Mesodermal cell (in vitro differentiated cells): Measurements from ENCODE around the gene CCDC182.
A peak's percentile ranks its signal among the peaks of the same experiment; 100 is the strongest.

ENCODE experiments used
- H3K27ac ChIP-seq: 2 replicates; pipeline ENCODE4 v1.7.0; 2013; ENCODE audit warnings: mild to moderate bottlenecking, low read depth, low read length, moderate library complexity; ENCODE audit not compliant: severe bottlenecking
- H3K36me3 ChIP-seq: 2 replicates; pipeline ENCODE4 v1.7.1; 2013; ENCODE audit warnings: mild to moderate bottlenecking, low read length, moderate library complexity; ENCODE audit not compliant: control insufficient read depth, insufficient read depth
- H3K4me1 ChIP-seq: one replicate; pipeline ENCODE4 v1.7.1; 2013; ENCODE audit warnings: mild to moderate bottlenecking, low read length; ENCODE audit not compliant: insufficient read depth, control insufficient read depth, poor library complexity, severe bottlenecking
- H3K4me3 ChIP-seq: 2 replicates; pipeline ENCODE4 v1.7.0; 2013; ENCODE audit warnings: low read length, control low read depth, mild to moderate bottlenecking; ENCODE audit not compliant: insufficient read depth, poor library complexity, severe bottlenecking; ENCODE audit errors: extremely low read depth
- H3K9me3 ChIP-seq: 2 replicates; pipeline ENCODE4 v1.7.1; 2013; ENCODE audit warnings: mild to moderate bottlenecking, low read length, moderate library complexity; ENCODE audit not compliant: control insufficient read depth
- WGBS, 2 experiments: methylation state at CpG; one replicate each; pipeline ENCODE4 v1.1.5; 2013; ENCODE audit warnings: missing lambda C conversion rate in 2 of 2; ENCODE audit not compliant: insufficient coverage in 2 of 2; 5-methylcytosine and 5-hydroxymethylcytosine counted together

The CCDC182 gene

GRCh38 chr17:57715981-57716380 lies 29.1 kb downstream of the CCDC182 start:
- no peaks in the 10 kb centered on the region for H3K36me3 ChIP-seq
- H3K27ac ChIP-seq: no peak overlapping the region
- H3K4me1 ChIP-seq: no peaks in the 10 kb centered on the region
- no CpG with 5 or more reads among the region's 1 CpG for WGBS, 2 experiments
- no peaks in the 10 kb centered on the region for H3K9me3 ChIP-seq
- H3K4me3 ChIP-seq: no peak overlapping the region

DNA sequence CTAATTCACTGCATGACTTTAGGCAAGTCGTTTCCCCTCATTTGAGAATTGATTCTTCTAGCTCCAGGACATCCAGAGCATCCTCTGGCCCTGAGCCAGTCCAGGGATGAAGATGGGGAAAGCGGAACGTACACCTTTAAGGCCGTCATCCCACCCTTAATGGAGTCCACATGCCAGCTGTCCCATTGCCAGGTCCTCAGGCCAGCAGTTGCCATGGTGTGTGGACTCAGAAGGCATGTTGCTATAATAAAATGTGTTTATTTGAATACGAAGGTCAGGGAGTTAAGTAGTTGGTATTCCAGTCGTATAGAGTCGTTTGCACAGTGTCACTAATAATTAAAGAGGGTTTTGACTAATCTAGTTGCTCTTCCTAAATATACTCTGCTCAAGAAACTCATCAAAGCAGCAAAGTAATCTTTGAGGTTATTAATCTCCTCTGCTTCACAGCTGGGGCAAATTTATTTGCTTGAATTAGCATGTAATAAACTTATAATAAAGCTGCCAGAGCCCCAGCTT lies 30.4 kb downstream of the CCDC182 start:
- Histone ChIP-seq H3K4me3 (no peak overlapping the region), H3K27ac (no peak overlapping the region), H3K9me3 (no peaks in the 10 kb centered on the region), H3K4me1 (no peaks in the 10 kb centered on the region), H3K36me3 (no peaks in the 10 kb centered on the region)
- 82 to 89% methylated on average over 4 of the region's 7 CpGs for WGBS, 2 experiments

- H3K36me3 ChIP-seq: no peaks in the 10 kb centered on the region
Observed at GRCh38 chr17:57713140-57713539, 32.0 kb downstream of the CCDC182 start.

DNA sequence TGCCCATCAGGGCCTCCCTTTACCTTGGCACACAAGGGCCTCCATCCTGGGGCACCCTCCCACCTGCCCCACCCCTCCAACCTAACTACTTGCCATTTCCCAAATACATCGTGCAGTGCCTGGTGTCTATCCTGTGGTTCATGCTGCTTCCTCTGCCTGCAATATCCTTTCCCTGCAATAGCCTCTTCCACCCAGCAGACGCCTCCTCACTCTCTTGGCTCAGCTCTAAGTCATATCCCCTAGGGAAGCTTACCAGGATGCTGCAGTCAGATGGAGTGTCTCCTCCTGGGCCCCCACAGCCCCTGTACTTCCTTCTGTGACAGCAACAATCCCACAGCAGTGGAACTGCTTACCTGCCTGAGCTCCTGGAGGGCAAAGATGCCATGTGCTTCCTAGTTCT lies 36.7 kb downstream of the CCDC182 start:
- peaks cover 11% of the 10 kb centered on the region for H3K4me1 ChIP-seq
- no peaks in the 10 kb centered on the region for H3K9me3 ChIP-seq
- no peaks in the 10 kb centered on the region for H3K36me3 ChIP-seq
- H3K4me3 ChIP-seq: no peak overlapping the region
- H3K27ac ChIP-seq: peak overlapping the region; percentile 54
- 38 to 57% methylated on average over 1 to 2 of the region's 2 CpGs for WGBS, 2 experiments

More at GRCh38 chr17:57713140-57713539, 32.0 kb downstream of the CCDC182 start:
- Histone ChIP-seq H3K9me3 (no peaks in the 10 kb centered on the region), H3K4me1 (peaks cover 2% of the 10 kb centered on the region), H3K4me3 (no peak overlapping the region), H3K27ac (no peak overlapping the region)
- WGBS, 2 experiments: 95 to 97% methylated on average over 6 of the region's 7 CpGs

- Histone ChIP-seq H3K27ac (peak overlapping the region; percentile 54), H3K4me1 (peaks cover 11% of the 10 kb centered on the region), H3K9me3 (no peaks in the 10 kb centered on the region), H3K36me3 (no peaks in the 10 kb centered on the region), H3K4me3 (no peak overlapping the region)
- 0 to 12% methylated on average over 2 to 6 of the region's 6 CpGs for WGBS, 2 experiments
Observed at GRCh38 chr17:57707892-57708291, 37.2 kb downstream of the CCDC182 start.

GRCh38 chr17:57706761-57707160 lies 38.3 kb downstream of the CCDC182 start:
- Histone ChIP-seq H3K9me3 (no peaks in the 10 kb centered on the region), H3K36me3 (no peaks in the 10 kb centered on the region), H3K27ac (no peak overlapping the region), H3K4me3 (no peak overlapping the region), H3K4me1 (peaks cover 11% of the 10 kb centered on the region)
- WGBS, 2 experiments: 92 to 94% methylated on average over 9 of the region's 9 CpGs

GRCh38 chr17:57705921-57706695 lies 39.0 kb downstream of the CCDC182 start:
- H3K4me1 ChIP-seq: peaks cover 11% of the 10 kb centered on the region
- 84 to 86% methylated on average over 9 to 10 of the region's 12 CpGs for WGBS, 2 experiments
- H3K27ac ChIP-seq: no peak overlapping the region
- H3K9me3 ChIP-seq: no peaks in the 10 kb centered on the region
- H3K4me3 ChIP-seq: no peak overlapping the region
- no peaks in the 10 kb centered on the region for H3K36me3 ChIP-seq

GRCh38 chr17:57704448-57704847 lies 40.7 kb downstream of the CCDC182 start:
- H3K4me1 ChIP-seq: peaks cover 11% of the 10 kb centered on the region
- no peaks in the 10 kb centered on the region for H3K9me3 ChIP-seq
- no peaks in the 10 kb centered on the region for H3K36me3 ChIP-seq
- no peak overlapping the region for H3K27ac ChIP-seq
- no peak overlapping the region for H3K4me3 ChIP-seq
- 94 to 100% methylated on average over 1 of the region's 1 CpG for WGBS, 2 experiments

DNA sequence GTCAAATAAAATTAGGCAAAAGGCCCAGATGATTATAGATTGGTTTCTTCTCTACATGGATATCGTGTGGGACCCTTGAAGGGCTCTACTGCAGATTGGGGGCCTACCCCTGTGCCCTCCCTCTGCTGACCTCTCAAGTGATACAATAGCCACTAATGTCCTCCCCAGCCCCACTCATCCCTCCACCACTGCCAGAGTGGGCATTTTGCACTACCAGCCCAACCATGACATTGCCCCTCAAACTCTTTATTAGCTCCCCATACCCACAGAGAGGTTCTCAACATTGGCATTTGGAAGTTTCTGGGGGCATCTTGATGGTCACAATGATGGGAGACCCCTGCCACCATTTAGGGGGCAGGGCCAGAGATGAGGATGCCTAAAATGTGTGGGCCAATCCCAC lies 41.8 kb downstream of the CCDC182 start:
- H3K36me3 ChIP-seq: no peaks in the 10 kb centered on the region
- H3K9me3 ChIP-seq: no peaks in the 10 kb centered on the region
- 100% methylated on average over 1 of the region's 1 CpG for WGBS, 2 experiments
- no peak overlapping the region for H3K27ac ChIP-seq
- peaks cover 15% of the 10 kb centered on the region for H3K4me1 ChIP-seq
- no peak overlapping the region for H3K4me3 ChIP-seq

GRCh38 chr17:57701124-57701523 lies 44.0 kb downstream of the CCDC182 start:
- Histone ChIP-seq H3K9me3 (no peaks in the 10 kb centered on the region), H3K27ac (no peak overlapping the region), H3K36me3 (no peaks in the 10 kb centered on the region), H3K4me1 (peaks cover 11% of the 10 kb centered on the region), H3K4me3 (no peak overlapping the region)
- WGBS, 2 experiments: 81 to 100% methylated on average over 4 to 5 of the region's 5 CpGs

DNA sequence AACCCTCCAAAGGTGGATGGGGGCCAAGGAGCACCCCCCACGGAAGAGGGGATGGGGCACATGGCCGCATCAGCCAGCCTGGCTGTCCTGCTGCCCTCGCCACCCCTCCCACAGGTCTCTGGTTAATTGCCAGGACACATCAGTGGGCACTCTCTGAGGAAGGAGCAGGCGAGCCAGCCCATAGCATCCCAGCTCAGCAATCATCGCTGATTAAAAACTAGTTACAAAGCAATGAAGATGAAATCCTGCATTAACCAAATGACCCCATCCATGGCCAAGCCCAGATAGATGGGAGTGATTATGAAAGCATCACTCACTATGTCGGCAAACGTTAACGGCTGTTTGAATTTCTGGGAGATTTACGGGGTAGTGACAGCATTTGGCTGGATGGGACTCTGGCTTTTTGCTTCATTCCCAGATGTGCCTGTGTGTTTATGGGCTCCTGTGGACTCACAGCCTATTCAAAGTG lies 45.3 kb downstream of the CCDC182 start:
- no peaks in the 10 kb centered on the region for H3K36me3 ChIP-seq
- H3K4me3 ChIP-seq: no peak overlapping the region
- H3K9me3 ChIP-seq: no peaks in the 10 kb centered on the region
- WGBS, 2 experiments: 92 to 100% methylated on average over 6 of the region's 9 CpGs
- H3K27ac ChIP-seq: no peak overlapping the region
- H3K4me1 ChIP-seq: peaks cover 11% of the 10 kb centered on the region
